Hematopoietic multipotent progenitor cell (in vitro differentiated cells): ENCODE results near the gene PPP1R27. TPM values are rescaled to one million over a fixed set of nuclear protein-coding genes. Genes with fewer than 3 reads are reported as not detected.

Experiments used
- DNase-seq, 3 donors: peaks; one replicate each; pipeline ENCODE4 v3.0.0-alpha.2; 2011 to 2015; ENCODE audit warnings: low read depth in 2 of 3, low spot score in 2 of 3
- total RNA-seq: library from RNA; depleted of rRNA; stranded (reverse); fragments of >200 nt; gene quantifications from one replicate; pipeline ENCODE4 v1.2.3, GENCODE V29; 2012

PPP1R27 gene
- total RNA-seq, 1 donor = 1.3 TPM

GRCh38 chr17:81822996-81823819 is 11.6 kb downstream of the PPP1R27 start:
- no peak for DNase-seq

DNA sequence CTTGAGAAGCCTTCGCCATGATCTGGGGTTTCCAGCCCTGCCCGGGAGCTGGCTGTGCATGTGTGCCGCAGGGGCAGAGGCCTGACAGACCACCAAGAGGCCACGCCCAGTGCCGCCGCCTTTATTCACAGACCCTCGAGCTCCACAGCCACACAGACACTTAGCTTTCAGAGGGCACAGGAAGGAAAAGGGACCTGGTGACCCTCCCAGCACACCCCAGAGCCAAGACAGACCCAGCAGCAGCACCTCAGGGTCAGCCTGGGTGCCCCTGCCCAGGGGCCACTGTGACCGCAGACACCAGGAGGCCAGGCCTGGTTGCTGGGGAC is 12.6 kb downstream of the PPP1R27 start:
- no peak for DNase-seq

DNA sequence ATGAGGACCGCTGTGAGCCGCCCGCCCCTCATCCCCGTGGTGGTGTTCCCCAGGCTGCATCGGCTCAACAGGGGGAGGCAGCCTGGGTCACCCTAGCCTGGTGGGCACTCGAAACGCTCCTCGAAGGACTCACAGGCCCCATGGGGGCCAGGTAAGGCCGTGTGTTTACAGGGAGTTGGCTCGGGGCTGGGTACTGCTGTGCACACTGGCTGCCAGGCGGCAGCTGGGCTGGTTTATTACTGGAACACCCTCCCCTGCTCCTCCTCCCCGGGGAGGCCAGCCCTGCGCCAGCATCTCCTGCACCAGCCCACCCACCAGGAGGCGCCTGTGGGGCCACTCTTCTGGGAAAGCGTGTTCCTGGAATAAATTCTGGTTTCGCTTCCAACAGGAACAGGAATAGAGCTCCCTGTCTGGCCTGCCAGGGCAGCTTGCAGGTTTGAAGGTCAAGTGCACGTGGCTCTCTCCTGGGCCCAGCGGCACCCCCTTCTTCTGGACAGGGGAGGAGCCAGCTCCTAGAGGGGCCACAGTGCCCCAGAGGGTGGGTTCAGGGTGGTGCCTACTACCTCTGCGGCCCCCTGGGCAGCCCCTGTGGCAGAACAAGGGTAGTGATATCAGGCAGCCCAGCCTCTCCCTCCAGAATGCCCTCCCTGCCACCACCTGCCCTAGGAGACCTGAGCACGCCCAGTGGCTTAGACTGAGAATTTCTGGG is 13.1 kb downstream of the PPP1R27 start:
- DNase-seq = no peak

GRCh38 chr17:81821147-81821546 is 13.7 kb downstream of the PPP1R27 start:
- DNase-seq = no peak

DNA sequence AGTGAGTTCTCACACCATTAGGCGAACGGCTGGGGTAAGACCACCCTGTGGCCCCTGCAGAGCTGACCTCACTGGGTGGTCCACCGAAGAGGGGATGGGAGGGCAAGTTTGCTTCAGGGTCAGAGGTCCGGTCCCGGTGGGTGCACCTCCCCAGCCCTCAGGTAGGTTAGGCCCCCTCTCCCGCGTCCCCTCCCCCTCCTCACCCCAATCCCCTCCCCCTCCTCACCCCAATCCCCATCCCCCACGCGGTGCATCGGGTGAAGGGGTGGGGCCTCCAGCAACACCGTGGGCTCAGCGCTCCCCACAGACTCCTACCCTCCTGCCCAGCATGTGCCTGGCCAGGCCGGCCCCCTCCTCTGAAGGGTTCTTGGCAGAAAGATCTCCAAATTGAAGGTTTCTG is 15.1 kb downstream of the PPP1R27 start:
- no peak for DNase-seq

- DNase-seq = no peak
Observed at GRCh38 chr17:81817758-81818147, 17.1 kb downstream of the PPP1R27 start.

- DNase-seq = no peak
Observed at GRCh38 chr17:81815646-81815986, 19.2 kb downstream of the PPP1R27 start.

- no peak for DNase-seq
Observed at GRCh38 chr17:81814748-81815645, 19.9 kb downstream of the PPP1R27 start.

GRCh38 chr17:81813861-81814683 is 20.8 kb downstream of the PPP1R27 start:
- no peak for DNase-seq

- DNase-seq = no peak
Observed at GRCh38 chr17:81813371-81813684, 21.5 kb downstream of the PPP1R27 start.

GRCh38 chr17:81812571-81813370 is 22.1 kb downstream of the PPP1R27 start:
- DNase-seq = no peak

GRCh38 chr17:81811705-81812570 is 22.9 kb downstream of the PPP1R27 start:
- DNase-seq = no peak

GRCh38 chr17:81810892-81811704 is 23.8 kb downstream of the PPP1R27 start:
- no peak for DNase-seq

GRCh38 chr17:81810476-81810875 is 24.4 kb downstream of the PPP1R27 start:
- no peak for DNase-seq

DNA sequence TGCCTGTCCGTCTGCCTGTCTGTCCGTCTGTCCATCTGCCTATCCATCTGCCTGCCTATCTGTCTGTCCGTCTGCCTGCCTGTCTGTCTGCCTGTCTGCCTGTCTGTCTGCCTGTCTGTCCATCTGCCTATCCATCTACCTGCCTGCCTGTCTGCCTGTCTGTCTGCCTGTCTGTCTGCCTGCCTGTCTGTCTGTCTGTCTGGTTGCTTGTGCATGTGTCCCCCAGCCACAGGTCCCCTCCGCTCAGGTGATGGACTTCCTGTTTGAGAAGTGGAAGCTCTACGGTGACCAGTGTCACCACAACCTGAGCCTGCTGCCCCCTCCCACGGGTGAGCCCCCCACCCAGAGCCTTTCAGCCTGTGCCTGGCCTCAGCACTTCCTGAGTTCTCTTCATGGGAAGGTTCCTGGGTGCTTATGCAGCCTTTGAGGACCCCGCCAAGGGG is 25.3 kb downstream of the PPP1R27 start:
- no peak for DNase-seq

DNA sequence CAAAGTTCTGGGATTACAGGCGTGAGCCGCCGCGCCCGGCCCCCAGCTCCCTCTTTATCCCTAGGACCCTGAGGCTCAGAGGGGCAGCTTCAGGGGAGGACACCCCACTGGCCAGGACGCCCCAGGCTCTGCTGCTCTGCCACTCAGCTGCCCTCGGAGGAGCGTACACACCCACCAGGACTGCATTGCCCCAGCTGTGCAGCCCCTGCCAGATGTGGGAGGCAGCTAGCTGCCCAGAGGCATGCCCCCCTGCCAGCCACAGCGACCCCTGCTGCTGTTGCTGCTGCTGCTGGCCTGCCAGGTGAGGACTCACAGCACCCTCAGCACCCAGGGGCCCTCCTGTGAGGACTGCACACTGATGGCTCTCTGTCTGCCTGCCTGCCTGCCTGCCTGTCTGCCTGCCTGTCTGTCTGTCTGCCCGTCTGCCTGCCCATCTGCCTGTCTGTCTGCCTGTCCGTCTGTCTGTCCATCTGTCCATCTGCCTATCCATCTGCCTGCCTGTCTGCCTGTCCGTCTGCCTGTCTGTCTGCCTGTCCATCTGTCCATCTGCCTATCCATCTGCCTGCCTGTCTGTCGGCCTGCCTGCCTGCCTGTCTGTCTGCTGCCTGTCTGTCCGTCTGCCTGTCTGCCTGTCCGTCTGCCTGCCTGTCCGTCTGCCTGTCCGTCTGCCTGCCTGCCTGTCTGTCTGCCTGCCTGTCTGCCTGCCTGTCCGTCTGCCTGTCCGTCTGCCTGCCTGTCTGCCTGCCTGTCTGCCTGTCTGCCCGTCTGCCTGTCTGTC is 25.9 kb downstream of the PPP1R27 start:
- DNase-seq = no peak

GRCh38 chr17:81807839-81808238 is 27.0 kb downstream of the PPP1R27 start:
- no peak for DNase-seq
